ENCODE measurements around the gene PRSS38. TPM values are rescaled to one million over a fixed set of nuclear protein-coding genes. Genes with fewer than 3 reads are reported as not detected.

The PRSS38 gene
- total and polyA plus RNA-seq, 10 of the 15 experiments (the other 5 are each of a cell fraction or from before 2014, with no cell fraction given): not detected

GRCh38 chr1:227805606-227806197, 9.8 kb upstream of the PRSS38 start:
- intact Hi-C loops (cut with micrococcal nuclease; ENCODE audit: unreplicated experiment): no loop called here
- CTCF ChIA-PET: no interaction called here
- H3K4me2 ChIP-seq (ENCODE audit: control insufficient read depth, insufficient read depth): no peak overlapping the region
- H4K20me1 ChIP-seq (ENCODE audit: control insufficient read depth, insufficient read depth): no peaks in the 10 kb centered on the region
- SMC1A ChIA-PET (ENCODE audit: uncharacterized antibody, unreplicated experiment): interaction anchor here (0.7 kb wide), 1 partner anchor 30 kb away, joined by 3 read pairs; no protein-coding TSS in a partner anchor
- H3K4me3 ChIP-seq: no peak overlapping the region
- RAD21 ChIA-PET (ENCODE audit: unreplicated experiment): no interaction called here
- no TSS peak for BruUV-seq (replicated peaks)
- no peaks in the 10 kb centered on the region for H3K27me3 ChIP-seq (replicated peaks in 1 of 2; ENCODE audit: control insufficient read depth in 2 of 2, insufficient read depth in 2 of 2, low read length in 1 of 2)
- H3K79me2 ChIP-seq (ENCODE audit: control insufficient read depth, insufficient read depth, low read length): no peaks in the 10 kb centered on the region
- H3K4me1 ChIP-seq (ENCODE audit: control insufficient read depth, insufficient read depth, low read length): no peaks in the 10 kb centered on the region
- in situ Hi-C loops (cut with MboI): no loop called here
- H3K36me3 ChIP-seq (ENCODE audit: control insufficient read depth in 2 of 2, insufficient read depth in 2 of 2, low read length in 1 of 2): no peaks in the 10 kb centered on the region
- FAIRE-seq (no peak), ATAC-seq (no peak), DNase-seq (ENCODE audit: low read depth, low spot score) (no peak)
- POLR2A ChIA-PET: no interaction called here
- WGBS (ENCODE audit: insufficient coverage, insufficient replicate concordance, low lambda C conversion rate, missing lambda C conversion rate): 45% methylated on average over 6 of the region's 6 CpGs
- H2AFZ ChIP-seq (ENCODE audit: control insufficient read depth, low read depth, low read length): no peak overlapping the region
- no peaks in the 10 kb centered on the region; the same call in 1 of the 3 replicates for H3K9me3 ChIP-seq (replicated peaks; ENCODE audit: control insufficient read depth, insufficient read depth, low read length)
- no peak for TF ChIP-seq MEF2B (IDR thresholded peaks at IDR 0.05; ENCODE audit: partially characterized antibody, poor library complexity, severe bottlenecking)
- H3K9ac ChIP-seq (ENCODE audit: control insufficient read depth, insufficient read depth, low read length): no peak overlapping the region
- H3K27ac ChIP-seq (ENCODE audit: control insufficient read depth, insufficient read depth): no peak overlapping the region

GRCh38 chr1:227808566-227808965, 6.9 kb upstream of the PRSS38 start:
- Histone ChIP-seq H3K4me3 (no peak overlapping the region), H3K9me3 (replicated peaks; ENCODE audit: control insufficient read depth, insufficient read depth, low read length) (no peaks in the 10 kb centered on the region; the same call in 1 of the 3 replicates), H3K9ac (ENCODE audit: control insufficient read depth, insufficient read depth, low read length) (no peak overlapping the region), H3K4me2 (ENCODE audit: control insufficient read depth, insufficient read depth) (no peak overlapping the region), H3K36me3 (ENCODE audit: control insufficient read depth in 2 of 2, insufficient read depth in 2 of 2, low read length in 1 of 2) (no peaks in the 10 kb centered on the region), H4K20me1 (ENCODE audit: control insufficient read depth, insufficient read depth) (no peaks in the 10 kb centered on the region), H2AFZ (ENCODE audit: control insufficient read depth, low read depth, low read length) (no peak overlapping the region), H3K27ac (ENCODE audit: control insufficient read depth, insufficient read depth) (no peak overlapping the region), H3K79me2 (ENCODE audit: control insufficient read depth, insufficient read depth, low read length) (no peaks in the 10 kb centered on the region), H3K27me3 (replicated peaks in 1 of 2; ENCODE audit: control insufficient read depth in 2 of 2, insufficient read depth in 2 of 2, low read length in 1 of 2) (no peaks in the 10 kb centered on the region), H3K4me1 (ENCODE audit: control insufficient read depth, insufficient read depth, low read length) (no peaks in the 10 kb centered on the region)
- ChIA-PET SMC1A (ENCODE audit: uncharacterized antibody, unreplicated experiment) (interaction anchor here (0.6 to 0.9 kb wide), 2 partner anchors 245 to 334 kb away, joined by 3 read pairs; no protein-coding TSS in a partner anchor), CTCF (interaction anchor here (1.1 kb wide), 1 partner anchor 318 kb away, joined by 3 read pairs; no protein-coding TSS in a partner anchor), POLR2A (no interaction called here), RAD21 (ENCODE audit: unreplicated experiment) (no interaction called here)
- ATAC-seq: no peak
- no peak for FAIRE-seq
- WGBS (ENCODE audit: insufficient coverage, insufficient replicate concordance, low lambda C conversion rate, missing lambda C conversion rate): 0% methylated on average over 1 of the region's 1 CpG
- no TSS peak for BruUV-seq (replicated peaks)
- no peak for DNase-seq (ENCODE audit: low read depth, low spot score)
- intact Hi-C loops (cut with micrococcal nuclease; ENCODE audit: unreplicated experiment): no loop called here
- in situ Hi-C loops (cut with MboI): no loop called here
- TF ChIP-seq LARP7 (IDR thresholded peaks at IDR 0.05): no peak
- no peak for TF ChIP-seq ZNF24 (IDR thresholded peaks at IDR 0.05)
- no peak for TF ChIP-seq CREB1 (IDR thresholded peaks at IDR 0.05; ENCODE audit: low read depth)
- TF ChIP-seq ZZZ3 (IDR thresholded peaks at IDR 0.05; ENCODE audit: control insufficient read depth, insufficient read length, low read depth): no peak
- TF ChIP-seq NR2C2 (IDR thresholded peaks at IDR 0.05; ENCODE audit: borderline replicate concordance, control insufficient read depth, insufficient read length, low read depth): no peak
- TF ChIP-seq EED (IDR thresholded peaks at IDR 0.05; ENCODE audit: low read depth): no peak
- no peak for TF ChIP-seq RCOR1 (conservative IDR thresholded peaks at IDR 0.05; ENCODE audit: low read depth, low read length)
- no peak for TF ChIP-seq HDAC6 (IDR thresholded peaks at IDR 0.05; ENCODE audit: unreplicated experiment)
- TF ChIP-seq CBFB (IDR thresholded peaks at IDR 0.05; ENCODE audit: low read depth): no peak
- TF ChIP-seq TARDBP (IDR thresholded peaks at IDR 0.05; ENCODE audit: borderline replicate concordance): no peak
- no peak for TF ChIP-seq GABPA (IDR thresholded peaks at IDR 0.05; ENCODE audit: low read depth)
- TF ChIP-seq SIN3A (IDR thresholded peaks at IDR 0.05; ENCODE audit: low read depth, low read length): no peak
- TF ChIP-seq ATF3 (IDR thresholded peaks at IDR 0.05; ENCODE audit: borderline replicate concordance, extremely low read depth, low read depth, low read length): no peak

All from GM12878 (cell line).